ENCODE measurements around the gene HIVEP2.

GRCh38 chr6:142863981-142864380 lies 81.0 kb downstream of the HIVEP2 start:
- TF ChIP-seq, protein P1, sequence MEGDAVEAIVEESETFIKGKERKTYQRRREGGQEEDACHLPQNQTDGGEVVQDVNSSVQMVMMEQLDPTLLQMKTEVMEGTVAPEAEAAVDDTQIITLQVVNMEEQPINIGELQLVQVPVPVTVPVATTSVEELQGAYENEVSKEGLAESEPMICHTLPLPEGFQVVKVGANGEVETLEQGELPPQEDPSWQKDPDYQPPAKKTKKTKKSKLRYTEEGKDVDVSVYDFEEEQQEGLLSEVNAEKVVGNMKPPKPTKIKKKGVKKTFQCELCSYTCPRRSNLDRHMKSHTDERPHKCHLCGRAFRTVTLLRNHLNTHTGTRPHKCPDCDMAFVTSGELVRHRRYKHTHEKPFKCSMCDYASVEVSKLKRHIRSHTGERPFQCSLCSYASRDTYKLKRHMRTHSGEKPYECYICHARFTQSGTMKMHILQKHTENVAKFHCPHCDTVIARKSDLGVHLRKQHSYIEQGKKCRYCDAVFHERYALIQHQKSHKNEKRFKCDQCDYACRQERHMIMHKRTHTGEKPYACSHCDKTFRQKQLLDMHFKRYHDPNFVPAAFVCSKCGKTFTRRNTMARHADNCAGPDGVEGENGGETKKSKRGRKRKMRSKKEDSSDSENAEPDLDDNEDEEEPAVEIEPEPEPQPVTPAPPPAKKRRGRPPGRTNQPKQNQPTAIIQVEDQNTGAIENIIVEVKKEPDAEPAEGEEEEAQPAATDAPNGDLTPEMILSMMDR (IDR thresholded peaks at IDR 0.05; ENCODE audit: insufficient read depth, low read length) = no peak
- TF ChIP-seq GABPA (IDR thresholded peaks at IDR 0.05; ENCODE audit: low read depth) (no peak), POLR2AphosphoS5 (IDR thresholded peaks at IDR 0.05; ENCODE audit: low read depth) (no peak)

All from HL-60 (cell line).